DOHH2 (cell line): ENCODE measurements around the gene PCSK7.
"Not testable (repeated sequence)": the region's sequence is repeated elsewhere in the genome, so short reads cannot be mapped to it uniquely, and the experiment has no call there.

Source experiments
- H3F3A ChIP-seq: fragments of 200-600 bp; sonication (generic), shearing (Covaris generic); 2 replicates; pipeline ENCODE4 v1.6.0; 2016; ENCODE audit warnings: antibody characterized with exemption, mild to moderate bottlenecking; ENCODE audit not compliant: control insufficient read depth, insufficient read depth
- H3K27ac ChIP-seq: fragments of 200-600 bp; sonication (generic); 2 replicates; pipeline ENCODE4 v1.5.1; 2014; ENCODE audit warnings: low read depth, mild to moderate bottlenecking, low read length, moderate library complexity
- H3K27me3 ChIP-seq: fragments of 200-600 bp; sonication (generic); 2 replicates; pipeline ENCODE4 v1.6.1; 2014; ENCODE audit warnings: mild to moderate bottlenecking, low read length, mixed read lengths; ENCODE audit not compliant: control insufficient read depth
- H3K36me3 ChIP-seq: fragments of 200-600 bp; sonication (generic); 2 replicates; pipeline ENCODE4 v1.6.1; 2014; ENCODE audit warnings: mild to moderate bottlenecking, low read length, moderate library complexity, mixed read lengths; ENCODE audit not compliant: control insufficient read depth
- H3K4me1 ChIP-seq: fragments of 200-600 bp; sonication (generic); 2 replicates; pipeline ENCODE4 v1.6.1; 2014; ENCODE audit warnings: mild to moderate bottlenecking, low read length, mixed read lengths; ENCODE audit not compliant: control insufficient read depth
- H3K4me2 ChIP-seq: fragments of 200-600 bp; sonication (generic); 2 replicates; pipeline ENCODE4 v1.6.0; 2014; ENCODE audit warnings: mild to moderate bottlenecking, low read length, moderate library complexity
- H3K4me3 ChIP-seq: fragments of 200-600 bp; sonication (generic); 2 replicates; pipeline ENCODE4 v1.5.1; 2014; ENCODE audit warnings: mild to moderate bottlenecking, low read length, mixed read lengths
- H3K79me2 ChIP-seq: fragments of 200-600 bp; sonication (generic); 2 replicates; pipeline ENCODE4 v1.6.1; 2014; ENCODE audit warnings: mild to moderate bottlenecking, low read length, mixed read lengths; ENCODE audit not compliant: control insufficient read depth
- H3K9me2 ChIP-seq: fragments of 200-600 bp; sonication (generic); replicated peaks from 2 replicates; pipeline ENCODE4 v1.6.1; 2014; ENCODE audit warnings: mild to moderate bottlenecking, low read length, mixed read lengths; ENCODE audit not compliant: control insufficient read depth
- H3K9me3 ChIP-seq: fragments of 200-600 bp; sonication (generic); 2 replicates; pipeline ENCODE4 v1.6.1; 2014; ENCODE audit warnings: antibody characterized with exemption, low read length, mixed read lengths; ENCODE audit not compliant: control insufficient read depth, insufficient read depth
- H4K20me1 ChIP-seq: fragments of 200-600 bp; sonication (generic); 2 replicates; pipeline ENCODE4 v1.6.0; 2014; ENCODE audit warnings: low read depth, mild to moderate bottlenecking, antibody characterized with exemption, low read length, moderate library complexity; ENCODE audit not compliant: control insufficient read depth, insufficient read depth
- CTCF ChIP-seq: fragments of 200-600 bp; sonication (generic); IDR thresholded peaks from one replicate; pipeline ENCODE4 v1.5.1; 2014; ENCODE audit warnings: antibody characterized with exemption, mild to moderate bottlenecking, low read depth, low read length; ENCODE audit not compliant: poor library complexity, severe bottlenecking
- EZH2phosphoT487 ChIP-seq: fragments of 200-600 bp; sonication (generic); IDR thresholded peaks from 2 replicates; pipeline ENCODE4 v1.6.1; 2017; ENCODE audit warnings: borderline replicate concordance, mild to moderate bottlenecking, antibody characterized with exemption, low read length, moderate library complexity, mixed read lengths

Gene PCSK7

DNA sequence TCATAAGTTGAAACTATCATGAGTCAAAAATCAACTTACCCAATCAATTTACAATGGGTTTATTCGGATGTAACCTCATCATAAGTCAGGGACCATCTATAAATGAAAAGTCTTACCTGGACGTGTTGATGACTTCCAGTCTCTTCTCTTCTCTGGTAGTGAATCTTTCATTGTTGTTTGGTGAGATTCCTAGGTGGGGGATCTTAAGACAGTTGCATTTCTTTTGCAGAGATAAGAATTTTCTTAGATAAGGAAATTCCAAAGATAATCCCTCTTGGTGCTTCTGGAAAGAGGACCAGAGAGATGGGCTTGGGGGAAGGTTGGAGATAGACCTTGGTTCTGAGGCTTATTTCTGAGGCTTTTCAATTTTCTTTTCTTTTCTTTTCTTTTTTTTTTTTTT lies 38.0 kb upstream of the PCSK7 start:
- H3K9me2 ChIP-seq, result no peaks in the 10 kb centered on the region

GRCh38 chr11:117265745-117266144 lies 33.9 kb upstream of the PCSK7 start:
- H3F3A ChIP-seq, result no peaks in the 10 kb centered on the region
- H3K4me3 ChIP-seq, result no peak overlapping the region
- no peaks in the 10 kb centered on the region for H3K9me2 ChIP-seq
- H3K27ac ChIP-seq, result no peak overlapping the region
- no peaks in the 10 kb centered on the region for H3K4me1 ChIP-seq
- no peaks in the 10 kb centered on the region for H3K79me2 ChIP-seq
- H3K36me3 ChIP-seq, result no peaks in the 10 kb centered on the region
- H4K20me1 ChIP-seq, result no peaks in the 10 kb centered on the region
- H3K27me3 ChIP-seq, result no peaks in the 10 kb centered on the region
- H3K4me2 ChIP-seq, result no peak overlapping the region
- TF ChIP-seq CTCF (no peak), EZH2phosphoT487 (no peak)
- no peaks in the 10 kb centered on the region for H3K9me3 ChIP-seq

More for the DNA sequence above, 38.0 kb upstream of the PCSK7 start:
- no peak overlapping the region for H3K27ac ChIP-seq
- no peak overlapping the region for H3K4me2 ChIP-seq
- H4K20me1 ChIP-seq, result no peaks in the 10 kb centered on the region
- H3K27me3 ChIP-seq, result no peaks in the 10 kb centered on the region
- no peaks in the 10 kb centered on the region for H3K79me2 ChIP-seq
- H3F3A ChIP-seq, result no peaks in the 10 kb centered on the region
- no peaks in the 10 kb centered on the region for H3K36me3 ChIP-seq
- no peak overlapping the region for H3K4me3 ChIP-seq
- no peaks in the 10 kb centered on the region for H3K4me1 ChIP-seq
- H3K9me3 ChIP-seq, result no peaks in the 10 kb centered on the region
- no peak for TF ChIP-seq EZH2phosphoT487
- no peak for TF ChIP-seq CTCF

DNA sequence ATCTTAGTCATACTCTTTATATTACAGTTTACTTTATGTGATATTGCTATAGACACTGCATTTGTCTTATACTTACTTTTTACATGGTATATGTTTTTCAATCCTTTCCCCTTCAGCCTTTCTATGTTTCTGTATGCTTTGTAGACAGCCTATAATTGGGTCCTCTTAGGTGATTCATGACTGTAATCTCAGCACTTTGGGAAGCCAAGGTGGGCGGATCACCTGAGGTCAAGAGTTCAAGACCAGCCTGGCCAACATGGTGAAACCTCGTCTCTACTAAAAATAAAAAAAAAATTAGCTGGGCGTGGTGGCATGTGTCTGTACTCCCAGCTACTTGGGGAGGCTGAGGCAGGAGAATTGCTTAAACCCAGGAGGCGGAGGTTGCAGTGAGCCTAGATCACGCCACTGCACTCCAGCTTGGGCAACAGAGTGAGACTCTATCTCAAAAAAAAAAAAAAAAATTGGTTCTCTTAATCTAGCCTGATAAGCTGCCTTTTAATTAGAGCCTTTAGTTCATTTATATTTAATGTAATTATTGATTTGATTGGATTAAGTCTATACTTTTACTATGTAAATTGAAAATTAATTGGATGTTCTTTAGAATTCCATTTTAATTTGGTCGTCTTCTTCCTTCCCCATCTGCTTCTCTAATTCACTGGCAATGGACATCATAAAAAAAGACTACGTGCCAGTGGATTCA lies 32.9 kb upstream of the PCSK7 start:
- H3K27me3 ChIP-seq, H3K4me1 ChIP-seq, H3K36me3 ChIP-seq, H3K79me2 ChIP-seq, H3K4me3 ChIP-seq, H3K9me2 ChIP-seq, H4K20me1 ChIP-seq, H3K9me3 ChIP-seq, H3F3A ChIP-seq, H3K4me2 ChIP-seq, H3K27ac ChIP-seq: not testable (repeated sequence)

DNA sequence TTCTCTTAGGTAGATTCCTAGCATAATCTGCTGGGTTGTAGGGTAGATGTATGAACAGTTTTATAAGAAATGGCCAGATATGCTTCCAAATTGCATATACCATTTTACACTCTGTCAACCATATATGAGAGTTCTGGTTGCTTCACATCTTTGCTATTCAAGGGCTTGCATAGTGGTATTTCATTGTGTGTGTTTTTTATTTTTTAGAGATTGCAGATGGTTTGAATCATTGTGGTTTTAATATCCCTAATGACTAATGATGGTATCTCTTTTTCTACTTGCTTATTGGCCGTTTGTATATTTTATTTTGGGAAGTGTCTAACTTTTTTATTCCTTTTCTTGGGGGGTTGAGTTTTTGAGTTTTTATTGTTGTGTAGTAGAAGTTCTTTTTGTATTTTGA lies 27.5 kb upstream of the PCSK7 start:
- Histone ChIP-seq H3K27me3 (no peaks in the 10 kb centered on the region), H4K20me1 (no peaks in the 10 kb centered on the region), H3K9me2 (no peaks in the 10 kb centered on the region), H3F3A (no peaks in the 10 kb centered on the region), H3K27ac (no peak overlapping the region), H3K4me1 (no peaks in the 10 kb centered on the region), H3K79me2 (no peaks in the 10 kb centered on the region), H3K36me3 (no peaks in the 10 kb centered on the region), H3K4me3 (no peak overlapping the region), H3K9me3 (no peaks in the 10 kb centered on the region), H3K4me2 (no peak overlapping the region)
- no peak for TF ChIP-seq CTCF
